GM12875 (cell line): ENCODE results near the gene PITRM1.

ENCODE experiments used
- H3K4me3 ChIP-seq: one replicate; pipeline ENCODE4 v1.5.1; 2011; ENCODE audit warnings: low read depth, low read length, control low read depth
- TF ChIP-seq, protein P1 (sequence below): IDR thresholded peaks from 2 replicates; pipeline ENCODE4 v1.5.1; 2011; ENCODE audit warnings: low read depth, mild to moderate bottlenecking, control low read depth, inconsistent platforms, low read length, moderate library complexity, borderline replicate concordance; ENCODE audit not compliant: insufficient read depth

The PITRM1 gene

DNA sequence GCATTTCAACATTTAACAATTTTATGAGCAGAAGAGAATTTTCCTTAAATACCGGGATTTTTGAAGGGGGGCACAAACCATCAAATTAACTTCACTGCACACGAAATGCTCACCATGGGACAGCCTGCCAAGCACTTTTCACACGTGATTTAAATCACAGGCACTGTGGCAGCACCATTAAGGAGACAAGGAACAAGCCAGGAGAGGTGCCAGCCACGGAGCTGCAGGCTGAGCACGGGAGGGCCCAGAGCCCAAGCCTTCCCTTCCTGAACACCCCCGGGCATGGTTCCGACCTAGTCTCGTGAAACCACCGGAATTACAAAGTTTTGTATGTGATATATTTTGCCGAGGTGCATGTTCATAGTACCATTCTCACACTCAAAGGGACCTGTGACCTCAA, 13.4 kb downstream of the PITRM1 start:
- no peak overlapping the region for H3K4me3 ChIP-seq
- TF ChIP-seq, protein P1, sequence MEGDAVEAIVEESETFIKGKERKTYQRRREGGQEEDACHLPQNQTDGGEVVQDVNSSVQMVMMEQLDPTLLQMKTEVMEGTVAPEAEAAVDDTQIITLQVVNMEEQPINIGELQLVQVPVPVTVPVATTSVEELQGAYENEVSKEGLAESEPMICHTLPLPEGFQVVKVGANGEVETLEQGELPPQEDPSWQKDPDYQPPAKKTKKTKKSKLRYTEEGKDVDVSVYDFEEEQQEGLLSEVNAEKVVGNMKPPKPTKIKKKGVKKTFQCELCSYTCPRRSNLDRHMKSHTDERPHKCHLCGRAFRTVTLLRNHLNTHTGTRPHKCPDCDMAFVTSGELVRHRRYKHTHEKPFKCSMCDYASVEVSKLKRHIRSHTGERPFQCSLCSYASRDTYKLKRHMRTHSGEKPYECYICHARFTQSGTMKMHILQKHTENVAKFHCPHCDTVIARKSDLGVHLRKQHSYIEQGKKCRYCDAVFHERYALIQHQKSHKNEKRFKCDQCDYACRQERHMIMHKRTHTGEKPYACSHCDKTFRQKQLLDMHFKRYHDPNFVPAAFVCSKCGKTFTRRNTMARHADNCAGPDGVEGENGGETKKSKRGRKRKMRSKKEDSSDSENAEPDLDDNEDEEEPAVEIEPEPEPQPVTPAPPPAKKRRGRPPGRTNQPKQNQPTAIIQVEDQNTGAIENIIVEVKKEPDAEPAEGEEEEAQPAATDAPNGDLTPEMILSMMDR: no peak

DNA sequence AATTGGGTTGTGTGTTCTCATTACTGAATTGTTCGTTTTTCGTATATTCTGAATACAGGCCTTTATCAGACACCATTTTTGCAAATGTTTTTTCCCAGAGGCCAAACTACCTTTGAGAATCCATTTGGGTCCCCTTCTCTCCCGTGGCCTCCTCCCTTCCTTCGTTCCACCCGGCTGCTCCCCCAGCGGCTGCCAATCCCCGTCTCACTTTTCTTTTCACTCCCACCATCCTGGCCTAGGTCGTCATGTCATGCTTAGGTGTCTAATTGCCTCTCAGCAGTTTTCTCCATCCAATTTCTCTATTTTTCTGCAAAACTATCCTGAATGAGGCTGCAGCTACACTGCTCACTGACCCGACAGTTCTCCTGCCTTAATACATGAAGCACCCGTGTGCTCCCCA, 17.9 kb downstream of the PITRM1 start:
- no peak overlapping the region for H3K4me3 ChIP-seq
- TF ChIP-seq, protein P1: no peak

DNA sequence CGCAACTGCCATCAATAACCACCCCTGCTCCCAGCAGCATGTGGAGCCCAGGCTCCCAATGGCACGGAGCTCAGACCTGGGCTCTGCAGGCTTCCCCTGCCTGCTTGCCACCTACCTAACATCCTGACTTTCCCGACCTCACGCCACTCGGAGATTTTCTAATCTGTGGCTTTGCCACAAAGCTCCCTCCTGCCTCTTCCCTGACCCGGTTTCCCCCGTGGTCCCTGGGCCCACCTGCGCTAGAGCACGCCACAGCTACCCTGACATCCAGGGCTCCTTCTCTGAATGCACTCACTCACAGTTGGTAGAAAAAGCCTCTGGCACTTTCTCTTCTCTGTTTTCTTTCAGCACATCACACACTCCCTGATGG, 20.0 kb downstream of the PITRM1 start:
- no peak overlapping the region for H3K4me3 ChIP-seq

DNA sequence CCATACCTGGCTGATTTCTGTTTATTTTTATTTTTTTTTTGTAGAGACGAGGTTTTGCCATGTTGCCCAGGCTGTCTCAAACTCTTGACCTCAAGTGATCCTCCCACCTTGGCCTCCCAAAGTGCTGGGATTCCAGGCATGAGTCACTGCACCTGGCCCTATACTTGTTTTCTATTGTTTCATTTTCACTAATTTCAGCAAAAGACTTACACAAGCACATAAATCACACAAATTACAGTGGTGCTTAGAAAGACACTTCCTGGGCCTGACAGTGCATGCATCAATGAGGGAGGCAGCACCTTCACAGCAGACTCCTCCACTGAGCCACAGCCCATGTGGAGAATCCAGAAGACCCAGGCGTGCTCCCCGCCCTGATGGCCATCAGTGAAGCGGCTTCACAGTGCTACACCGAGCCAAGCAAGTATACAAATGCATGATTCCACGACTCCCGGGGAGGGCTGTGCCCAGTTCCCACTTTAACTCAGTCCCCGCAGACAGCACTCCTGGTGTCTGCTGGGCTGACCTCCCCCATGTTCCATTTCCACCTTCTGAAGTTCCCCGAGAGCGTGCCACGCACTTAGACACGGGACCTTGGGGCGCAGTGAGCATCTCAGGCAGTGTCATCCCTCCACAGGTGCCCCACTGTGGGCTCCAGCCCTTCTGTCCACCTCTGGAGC, 20.6 kb downstream of the PITRM1 start:
- TF ChIP-seq, protein P1: no peak
- H3K4me3 ChIP-seq: no peak overlapping the region

More for the DNA sequence above, 20.0 kb downstream of the PITRM1 start:
- TF ChIP-seq, protein P1: no peak

DNA sequence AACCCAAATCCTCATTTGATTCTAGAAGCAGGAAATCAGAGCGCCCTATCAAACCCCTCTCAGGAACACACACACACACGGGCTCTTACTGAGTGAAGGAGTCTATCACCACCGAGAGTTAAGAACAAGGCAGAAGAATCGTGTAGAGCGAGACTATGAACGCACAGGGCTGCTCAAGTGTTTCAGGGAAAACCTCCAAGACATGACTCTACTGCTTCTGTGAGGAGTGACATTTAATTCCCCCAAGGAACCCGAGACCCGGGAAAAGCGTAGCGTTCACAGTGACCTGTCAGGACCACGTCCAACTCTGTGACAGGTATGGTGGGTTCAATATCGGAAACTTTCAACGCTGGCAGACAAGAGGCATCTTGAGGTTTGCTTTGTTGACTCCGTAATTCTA, 21.6 kb downstream of the PITRM1 start:
- H3K4me3 ChIP-seq: no peak overlapping the region
- TF ChIP-seq, protein P1: no peak

DNA sequence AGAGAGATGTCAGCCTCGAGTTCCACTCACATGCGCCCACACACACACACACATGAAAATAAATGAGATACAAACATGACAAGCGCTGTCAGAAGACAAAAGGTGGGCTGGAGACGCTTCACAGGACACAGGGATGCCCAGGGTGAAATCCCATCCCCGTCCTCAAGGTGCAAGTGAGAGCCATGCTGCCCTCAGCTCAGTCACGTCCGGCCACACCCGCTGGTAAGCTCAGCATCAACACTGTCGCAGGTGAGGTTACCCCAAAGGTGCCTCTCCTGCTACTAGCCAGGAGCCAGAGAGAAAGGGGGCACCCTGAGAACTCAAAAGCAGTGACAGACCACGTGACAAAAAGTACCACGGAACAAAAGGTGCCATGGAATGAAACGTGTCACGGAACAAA, 22.2 kb downstream of the PITRM1 start:
- TF ChIP-seq, protein P1: no peak
- no peak overlapping the region for H3K4me3 ChIP-seq

DNA sequence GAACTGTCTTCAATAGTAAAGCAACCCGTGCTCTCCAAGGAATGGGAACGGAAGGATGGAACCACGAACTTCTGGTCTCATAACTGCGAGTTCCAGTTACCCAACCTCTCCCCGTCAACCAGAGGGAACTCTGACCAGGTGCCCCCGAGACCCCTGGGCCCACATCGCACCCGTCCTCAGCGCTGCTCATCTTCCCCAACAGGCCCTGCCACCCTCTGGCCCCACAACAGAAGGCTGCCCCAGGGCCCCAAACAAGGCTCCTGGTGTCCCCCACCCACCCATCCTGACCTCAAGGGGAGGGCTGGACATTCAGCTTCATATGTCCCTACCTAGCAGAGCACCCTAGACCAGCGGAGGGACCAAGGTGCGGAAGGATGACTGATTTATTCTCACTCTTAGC, 22.7 kb downstream of the PITRM1 start:
- TF ChIP-seq, protein P1: no peak
- H3K4me3 ChIP-seq: no peak overlapping the region
